B cell (primary cell): ENCODE results near the gene PARD6G. TPM values are rescaled to one million over a fixed set of nuclear protein-coding genes. Genes with fewer than 3 reads are reported as not detected.

ENCODE experiments used
- ATAC-seq: fragments of 200-7000 bp; cut with Tn5 transposase; one replicate; pipeline ENCODE4 v1.10.0; 2021; ENCODE audit warnings: low read depth, mild to moderate bottlenecking, moderate number of reproducible peaks, moderate library complexity
- CTCF ChIA-PET: fragments of 350-600 bp; sonication (Branson Sonifier 250); formaldehyde crosslinking; loops from one replicate; lab custom pipeline; 2021; ENCODE audit warnings: antibody characterized with exemption, inconsistent platforms; lab: Charles Lee
- POLR2A ChIA-PET: fragments of 350-600 bp; sonication (Branson Sonifier 250); formaldehyde crosslinking; loops from one replicate; lab custom pipeline; 2021; ENCODE audit warnings: antibody characterized with exemption; lab: Charles Lee
- DNase-seq: peaks from one replicate; pipeline ENCODE4 v3.0.0; 2013
- H2AFZ ChIP-seq: 2 replicates; pipeline ENCODE4 v1.6.1; 2012; ENCODE audit warnings: mild to moderate bottlenecking, low read depth, low read length; ENCODE audit not compliant: insufficient read depth, poor library complexity, severe bottlenecking
- H3K27ac ChIP-seq, 2 donors: 1 replicate in 1 of 2; 2 replicates in 1 of 2; pipeline ENCODE4 v1.5.1; 2012 to 2013; ENCODE audit warnings: low read length in 2 of 2, mild to moderate bottlenecking in 2 of 2, moderate library complexity in 1 of 2
- H3K27me3 ChIP-seq, 4 experiments: fragments of 200-600 bp in 1 of 4; sonication (generic) in 1 of 4; replicated peaks in 1 of 4; 1 replicate in 2 of 4; 2 replicates in 2 of 4; pipeline versions ENCODE4 v1.6.1 to v1.7.0; 2013 to 2016; ENCODE audit warnings: low read length in 3 of 4, mild to moderate bottlenecking in 2 of 4, mixed read lengths in 1 of 4, moderate library complexity in 1 of 4; ENCODE audit not compliant: insufficient read depth in 4 of 4, control insufficient read depth in 3 of 4; ENCODE audit errors: control extremely low read depth in 1 of 4
- H3K36me3 ChIP-seq, 2 experiments: replicated peaks in 1 of 2; 1 replicate in 1 of 2; 2 replicates in 1 of 2; pipeline versions ENCODE4 v1.6.1 to v1.7.1; 2013; ENCODE audit warnings: low read length in 1 of 2; ENCODE audit not compliant: insufficient read depth in 2 of 2, control insufficient read depth in 1 of 2; ENCODE audit errors: control extremely low read depth in 1 of 2, extremely low read depth in 1 of 2
- H3K4me1 ChIP-seq, 2 donors: fragments of 200-600 bp in 1 of 2; sonication (generic) in 1 of 2; 1 replicate in 1 of 2; 2 replicates in 1 of 2; pipeline versions ENCODE4 v1.5.1 to v1.6.1; 2013 to 2017; ENCODE audit warnings: low read length in 2 of 2; ENCODE audit not compliant: control insufficient read depth in 2 of 2, insufficient read depth in 2 of 2
- H3K4me2 ChIP-seq: replicated peaks from 2 replicates; pipeline ENCODE3; 2012; ENCODE audit warnings: mild to moderate bottlenecking, low read depth, low read length; ENCODE audit not compliant: poor library complexity, severe bottlenecking
- H3K4me3 ChIP-seq, 5 experiments: fragments of 200-600 bp in 1 of 5; sonication (generic) in 1 of 5; 1 replicate in 3 of 5; 2 replicates in 2 of 5; pipeline versions ENCODE4 v1.5.1 to v1.7.0; 2011 to 2016; ENCODE audit warnings: low read length in 4 of 5, mild to moderate bottlenecking in 4 of 5, low read depth in 2 of 5, control low read depth in 1 of 5, moderate library complexity in 1 of 5; ENCODE audit not compliant: insufficient read depth in 1 of 5; ENCODE audit errors: control extremely low read depth in 1 of 5, extremely low read depth in 1 of 5
- H3K79me2 ChIP-seq: fragments of 200-600 bp; sonication (generic); one replicate; pipeline ENCODE4 v1.6.0; 2016; ENCODE audit warnings: low read length; ENCODE audit not compliant: control insufficient read depth, insufficient read depth
- H3K9ac ChIP-seq: fragments of 200-600 bp; sonication (generic); 2 replicates; pipeline ENCODE4 v1.6.1; 2017; ENCODE audit warnings: mild to moderate bottlenecking, low read length, moderate library complexity
- H3K9me3 ChIP-seq, 3 donors: one replicate each; pipeline versions ENCODE4 v1.6.1 to v1.7.1; 2013; ENCODE audit warnings: low read length in 2 of 3; ENCODE audit not compliant: control insufficient read depth in 2 of 3, insufficient read depth in 1 of 3; ENCODE audit errors: control extremely low read depth in 1 of 3
- H4K20me1 ChIP-seq: 2 replicates; pipeline ENCODE4 v1.6.0; 2012; ENCODE audit warnings: mild to moderate bottlenecking, low read length; ENCODE audit not compliant: insufficient read depth, control insufficient read depth, poor library complexity, severe bottlenecking
- H3K27ac Mint-ChIP-seq: one replicate; pipeline ENCODE4 v1.8.0; 2021; ENCODE audit warnings: mixed read lengths
- H3K27me3 Mint-ChIP-seq: one replicate; pipeline ENCODE4 v1.8.0; 2021; ENCODE audit warnings: mixed read lengths
- H3K4me1 Mint-ChIP-seq: one replicate; pipeline ENCODE4 v1.8.0; 2021; ENCODE audit warnings: mixed read lengths
- H3K4me3 Mint-ChIP-seq: one replicate; pipeline ENCODE4 v1.8.0; 2021; ENCODE audit warnings: mixed read lengths
- H3K9me3 Mint-ChIP-seq: one replicate; pipeline ENCODE4 v1.8.0; 2022; ENCODE audit warnings: mixed read lengths; ENCODE audit not compliant: insufficient read depth
- EZH2 ChIP-seq: IDR thresholded peaks from 2 replicates; pipeline ENCODE4 v1.6.1; 2012; ENCODE audit warnings: borderline replicate concordance, low read depth, mild to moderate bottlenecking, moderate library complexity, low read length; ENCODE audit not compliant: insufficient read depth, poor library complexity, severe bottlenecking
- WGBS: methylation state at CpG from one replicate; pipeline ENCODE4 v1.1.5; 2013; ENCODE audit warnings: missing lambda C conversion rate; ENCODE audit not compliant: insufficient coverage; 5-methylcytosine and 5-hydroxymethylcytosine counted together
- intact Hi-C: fragments of 100-400 bp; cut with micrococcal nuclease; formaldehyde crosslinking; loops from one replicate; pipeline ENCODE4 v1.10.0; 2022
- polyA plus RNA-seq: library from polyadenylated mRNA; depleted of rRNA; stranded (reverse); fragments of >200 nt; gene quantifications from 2 replicates; pipeline ENCODE4 v1.2.3, GENCODE V29; 2012
- total RNA-seq, 2 donors: library from RNA; stranded (reverse); fragments of 120-200 nt in 1 of 2; gene quantifications; 1 replicate in 1 of 2; 2 replicates in 1 of 2; pipeline versions ENCODE4 v1.2.3 to v1.2.4, GENCODE V29; 2013 to 2022
- TF ChIP-seq, protein P1 (sequence below): fragments of 200-600 bp; IDR thresholded peaks from one replicate; pipeline ENCODE4 v1.8.0; 2022; ENCODE audit warnings: antibody characterized with exemption, mild to moderate bottlenecking

PARD6G gene
- total and polyA plus RNA-seq, 2 donors (not counting 1 experiment from before 2014, with no cell fraction given) = not detected

DNA sequence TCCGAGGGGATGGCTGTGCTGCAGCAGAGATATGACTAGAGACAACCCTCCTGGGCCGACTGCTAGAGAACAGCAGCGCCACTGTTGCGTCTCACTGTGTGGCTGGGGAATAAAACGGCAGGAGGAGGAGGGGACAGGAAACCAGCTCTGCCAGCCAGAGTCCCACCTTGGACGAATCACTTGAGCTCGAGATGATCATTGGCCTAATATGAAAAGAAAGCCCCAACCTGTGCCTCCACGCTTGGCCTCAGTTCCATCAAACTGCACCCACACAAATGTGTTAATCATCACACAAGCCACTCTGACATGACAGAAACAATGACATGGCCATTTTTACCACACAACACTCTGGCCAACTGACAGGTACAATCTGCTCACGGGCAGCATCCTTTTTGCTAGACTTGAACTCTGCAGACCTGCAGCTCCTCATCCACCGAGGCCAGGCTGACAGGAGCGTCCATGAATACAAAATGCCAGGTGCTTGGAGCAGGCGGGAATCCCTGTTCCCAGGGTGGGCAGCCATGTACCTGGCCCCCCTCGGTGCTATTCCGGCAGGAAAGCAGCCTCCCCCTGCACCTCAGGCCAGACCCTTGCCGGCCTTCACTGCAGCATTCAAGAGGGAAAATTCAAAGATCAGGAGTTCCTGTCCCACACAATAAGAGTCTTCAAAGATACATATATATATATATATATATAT is 52.3 kb downstream of the PARD6G start:
- H3K4me1 ChIP-seq = no peaks in the 10 kb centered on the region
- no peak for ATAC-seq
- peaks cover 0 to 3% (median 0%) of the 10 kb centered on the region in 3 donors for H3K9me3 ChIP-seq
- H3K9me3 Mint-ChIP-seq = no peaks in the 10 kb centered on the region
- CTCF ChIA-PET = no interaction called here
- H2AFZ ChIP-seq = no peak overlapping the region
- no peaks in the 10 kb centered on the region for H4K20me1 ChIP-seq
- no peak overlapping the region for H3K4me3 Mint-ChIP-seq
- DNase-seq = no peak
- peaks cover 0 to 5% (median 1%) of the 10 kb centered on the region in 4 experiments for H3K27me3 ChIP-seq
- H3K79me2 ChIP-seq = no peaks in the 10 kb centered on the region
- TF ChIP-seq, protein P1, sequence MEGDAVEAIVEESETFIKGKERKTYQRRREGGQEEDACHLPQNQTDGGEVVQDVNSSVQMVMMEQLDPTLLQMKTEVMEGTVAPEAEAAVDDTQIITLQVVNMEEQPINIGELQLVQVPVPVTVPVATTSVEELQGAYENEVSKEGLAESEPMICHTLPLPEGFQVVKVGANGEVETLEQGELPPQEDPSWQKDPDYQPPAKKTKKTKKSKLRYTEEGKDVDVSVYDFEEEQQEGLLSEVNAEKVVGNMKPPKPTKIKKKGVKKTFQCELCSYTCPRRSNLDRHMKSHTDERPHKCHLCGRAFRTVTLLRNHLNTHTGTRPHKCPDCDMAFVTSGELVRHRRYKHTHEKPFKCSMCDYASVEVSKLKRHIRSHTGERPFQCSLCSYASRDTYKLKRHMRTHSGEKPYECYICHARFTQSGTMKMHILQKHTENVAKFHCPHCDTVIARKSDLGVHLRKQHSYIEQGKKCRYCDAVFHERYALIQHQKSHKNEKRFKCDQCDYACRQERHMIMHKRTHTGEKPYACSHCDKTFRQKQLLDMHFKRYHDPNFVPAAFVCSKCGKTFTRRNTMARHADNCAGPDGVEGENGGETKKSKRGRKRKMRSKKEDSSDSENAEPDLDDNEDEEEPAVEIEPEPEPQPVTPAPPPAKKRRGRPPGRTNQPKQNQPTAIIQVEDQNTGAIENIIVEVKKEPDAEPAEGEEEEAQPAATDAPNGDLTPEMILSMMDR = no peak
- no peak for TF ChIP-seq EZH2
- H3K4me2 ChIP-seq = no peak overlapping the region
- H3K27me3 Mint-ChIP-seq = peaks cover 58% of the 10 kb centered on the region
- POLR2A ChIA-PET = no interaction called here
- WGBS = 76% methylated on average over 13 of the region's 15 CpGs
- H3K4me1 Mint-ChIP-seq = no peaks in the 10 kb centered on the region
- H3K36me3 ChIP-seq = no peaks in the 10 kb centered on the region
- H3K4me3 ChIP-seq = no peak overlapping the region
- intact Hi-C loops = no loop called here
- H3K27ac Mint-ChIP-seq = no peak overlapping the region
- no peak overlapping the region for H3K27ac ChIP-seq
- no peak overlapping the region for H3K9ac ChIP-seq

DNA sequence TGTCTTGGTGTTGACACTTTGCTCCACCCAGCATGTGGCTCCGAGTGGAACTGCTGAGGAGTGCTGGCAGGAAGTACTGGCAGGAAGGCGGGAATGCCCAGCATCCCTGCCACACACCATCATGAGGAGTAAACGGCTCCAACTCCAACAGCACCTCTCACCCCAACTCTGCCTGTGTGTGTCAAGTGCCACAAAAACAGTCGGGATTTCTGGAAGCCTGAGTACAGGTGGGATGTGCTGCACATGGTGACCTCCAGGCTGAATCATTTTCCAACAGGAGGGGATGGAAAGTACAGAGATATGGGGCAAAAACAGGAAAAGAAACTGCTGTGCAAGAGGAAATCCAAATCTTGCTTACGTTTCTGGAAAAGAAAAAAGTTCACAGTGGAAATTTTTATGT is 53.6 kb downstream of the PARD6G start:
- WGBS = 67% methylated on average over 1 of the region's 5 CpGs
- Histone ChIP-seq H3K9ac (no peak overlapping the region), H3K27me3 (peaks cover 0 to 5% (median 1%) of the 10 kb centered on the region in 4 experiments), H2AFZ (no peak overlapping the region), H3K4me1 (no peaks in the 10 kb centered on the region), H3K4me2 (no peak overlapping the region), H3K4me3 (no peak overlapping the region), H3K27ac (no peak overlapping the region), H4K20me1 (no peaks in the 10 kb centered on the region), H3K79me2 (no peaks in the 10 kb centered on the region), H3K9me3 (peaks cover 0 to 3% (median 0%) of the 10 kb centered on the region in 3 donors), H3K36me3 (no peaks in the 10 kb centered on the region)
- Mint-ChIP-seq H3K4me1 (no peaks in the 10 kb centered on the region), H3K27me3 (peaks cover 54% of the 10 kb centered on the region), H3K4me3 (no peak overlapping the region), H3K9me3 (no peaks in the 10 kb centered on the region), H3K27ac (no peak overlapping the region)
- no peak for DNase-seq
- no peak for ATAC-seq
- ChIA-PET CTCF (no interaction called here), POLR2A (no interaction called here)
- no peak for TF ChIP-seq EZH2
- TF ChIP-seq, protein P1 = no peak
- intact Hi-C loops = no loop called here
